Measurements from ENCODE around the gene LMTK2. TPM values are rescaled to one million over a fixed set of nuclear protein-coding genes. Genes with fewer than 3 reads are reported as not detected.

Gene LMTK2
- total RNA-seq, 1 donor from 2014 or later = 12.7 TPM

DNA sequence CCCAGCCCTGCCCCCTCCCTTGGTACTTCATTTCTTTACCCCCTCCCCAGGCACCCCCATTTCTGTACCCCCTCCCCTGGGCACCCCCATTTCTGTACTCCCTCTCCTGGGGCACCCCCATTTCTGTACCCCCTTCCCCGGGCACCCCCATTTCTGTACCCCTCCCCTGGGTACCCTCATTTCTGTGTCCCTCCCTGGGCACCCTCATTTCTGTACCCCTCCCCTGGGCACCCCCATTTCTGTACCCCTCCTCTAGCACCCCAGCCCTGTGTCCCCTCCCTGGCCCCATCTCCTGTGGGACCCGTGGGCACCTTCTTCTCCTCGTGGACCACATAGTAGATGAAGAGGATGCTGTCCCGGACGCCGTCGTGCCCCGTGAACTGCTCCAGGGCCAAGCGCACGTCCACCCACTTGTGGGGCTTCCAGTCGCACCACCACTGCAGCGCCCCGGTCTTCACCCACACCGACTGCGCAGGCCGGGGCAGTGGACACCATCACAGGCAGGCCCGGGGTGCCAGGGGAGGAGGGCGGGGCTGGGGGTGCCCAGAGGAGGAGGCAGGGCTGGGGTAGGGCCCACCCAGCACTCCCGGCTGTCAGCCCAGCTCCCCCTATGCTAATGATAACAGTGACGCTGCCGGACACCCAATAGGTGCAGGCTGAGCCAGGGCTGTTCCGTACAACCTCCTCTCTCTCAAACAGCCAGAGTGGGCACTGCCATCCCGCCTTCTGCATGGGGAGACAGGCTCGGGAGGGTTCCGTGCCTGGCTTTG, 125.0 kb downstream of the LMTK2 start:
- ATAC-seq = no peak
- DNase-seq (ENCODE audit: low spot score) = no peak

DNA sequence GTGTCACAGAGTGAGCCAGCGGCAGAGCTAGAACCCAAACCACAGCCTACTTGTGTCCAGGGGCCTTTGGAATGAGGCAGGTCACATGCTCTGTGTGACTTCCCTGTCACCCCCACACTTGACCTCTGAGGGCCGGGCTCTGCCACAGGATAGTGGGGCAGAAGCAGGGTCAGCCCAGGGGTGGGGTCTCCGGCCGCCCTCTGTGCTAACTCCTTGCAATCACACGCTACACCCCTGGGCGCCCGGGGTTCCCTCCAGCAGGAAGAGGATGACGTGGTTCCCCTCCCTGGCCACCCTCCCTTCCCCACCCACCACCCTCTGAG, 125.6 kb downstream of the LMTK2 start:
- DNase-seq (ENCODE audit: low spot score) = no peak
- no peak for ATAC-seq

DNA sequence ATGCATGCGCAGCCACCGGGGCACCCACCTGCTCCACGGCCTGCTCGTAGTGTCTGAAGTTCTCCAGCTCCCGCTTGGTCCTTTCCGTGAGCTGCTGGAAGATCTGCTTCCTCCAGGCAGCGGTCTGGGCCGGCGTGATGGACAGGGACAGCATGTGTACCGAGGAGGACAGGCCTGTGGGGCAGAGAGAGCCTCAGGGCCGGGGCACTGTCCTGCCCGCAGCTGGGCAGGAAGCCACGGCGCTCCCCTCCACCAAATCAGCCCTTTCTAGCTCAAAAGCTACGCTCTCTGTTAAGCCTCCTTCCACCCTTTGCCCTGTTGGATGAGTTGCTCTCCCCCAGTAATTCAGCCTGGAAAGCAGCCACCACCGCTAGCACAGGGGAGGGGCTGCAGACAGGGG, 126.1 kb downstream of the LMTK2 start:
- DNase-seq (ENCODE audit: low spot score) = no peak
- ATAC-seq = no peak

DNA sequence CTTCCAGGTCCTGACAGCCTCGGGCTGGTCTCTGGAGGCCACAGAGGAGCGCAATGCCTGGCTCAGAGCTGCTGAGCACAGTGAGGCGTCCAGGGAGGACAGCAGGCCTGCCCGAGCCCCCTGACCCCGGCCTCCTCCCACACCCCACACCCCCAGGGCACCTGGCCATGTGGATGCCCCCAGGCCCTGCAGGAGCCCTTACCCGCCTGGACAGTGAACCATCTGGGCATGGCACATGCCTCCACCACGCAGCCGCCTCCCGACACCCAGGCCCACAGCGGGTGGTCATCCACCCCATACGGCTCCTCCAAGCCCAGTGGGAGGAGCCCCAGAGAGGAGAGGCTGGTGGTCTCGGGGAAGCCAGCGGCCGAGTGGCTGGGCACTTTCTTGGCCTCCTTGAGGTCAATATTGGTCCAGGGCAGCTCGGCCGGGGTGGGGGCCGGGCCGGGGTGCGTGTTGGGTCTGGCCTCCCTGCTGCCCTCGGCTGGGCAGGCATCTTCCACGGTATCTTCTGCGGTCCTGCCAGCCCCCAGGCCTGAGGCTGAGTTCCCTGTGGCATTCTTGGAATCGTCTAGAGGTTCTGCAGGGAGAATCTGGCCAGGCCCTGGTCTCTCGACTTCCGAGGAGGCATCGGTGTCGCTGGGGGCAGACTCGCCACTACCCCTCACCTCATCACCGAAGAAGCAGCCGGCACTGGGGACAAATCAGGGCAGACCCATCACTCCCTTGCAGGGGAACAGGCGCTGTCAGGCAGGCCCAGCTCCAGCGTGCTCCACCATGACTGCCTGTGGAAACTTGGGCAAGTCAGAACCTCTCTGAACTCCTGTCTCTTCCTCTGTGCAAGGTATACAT, 126.8 kb downstream of the LMTK2 start:
- no peak for ATAC-seq
- DNase-seq (ENCODE audit: low spot score) = no peak

DNA sequence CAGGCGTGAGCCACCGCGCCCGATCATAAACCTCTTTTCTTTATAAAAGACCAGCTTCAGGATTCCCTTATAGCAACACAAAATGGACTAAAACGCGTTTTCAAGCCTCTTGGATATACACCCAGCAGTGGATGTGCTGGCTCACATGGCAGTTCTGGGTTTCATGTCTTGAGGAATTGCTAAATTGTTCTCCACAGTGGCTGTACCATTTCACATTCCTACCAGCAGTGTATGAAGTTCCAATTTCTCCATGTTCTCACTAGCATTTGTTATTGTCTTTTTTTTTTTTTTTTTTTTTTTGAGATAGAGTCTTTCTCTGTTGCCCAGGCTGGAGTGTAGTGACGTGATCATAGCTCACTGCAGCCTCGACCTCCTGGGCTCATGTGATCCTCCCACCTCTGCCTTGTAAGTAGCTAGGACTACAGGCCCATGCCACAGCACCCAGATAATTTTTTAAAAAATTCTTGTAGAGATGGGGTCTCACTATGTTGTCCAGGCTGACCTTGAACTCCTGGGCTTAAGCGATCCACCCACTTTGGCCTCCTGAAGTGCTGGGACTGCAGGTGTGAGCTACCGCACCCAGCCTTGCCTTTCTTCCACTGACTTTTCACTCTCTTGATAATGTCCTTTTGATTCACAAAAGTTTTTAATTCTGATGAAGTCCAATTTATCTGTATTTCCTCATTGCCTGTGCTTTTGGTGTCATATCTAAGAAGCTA, 127.9 kb downstream of the LMTK2 start:
- DNase-seq (ENCODE audit: low spot score) (no peak), ATAC-seq (no peak)

DNA sequence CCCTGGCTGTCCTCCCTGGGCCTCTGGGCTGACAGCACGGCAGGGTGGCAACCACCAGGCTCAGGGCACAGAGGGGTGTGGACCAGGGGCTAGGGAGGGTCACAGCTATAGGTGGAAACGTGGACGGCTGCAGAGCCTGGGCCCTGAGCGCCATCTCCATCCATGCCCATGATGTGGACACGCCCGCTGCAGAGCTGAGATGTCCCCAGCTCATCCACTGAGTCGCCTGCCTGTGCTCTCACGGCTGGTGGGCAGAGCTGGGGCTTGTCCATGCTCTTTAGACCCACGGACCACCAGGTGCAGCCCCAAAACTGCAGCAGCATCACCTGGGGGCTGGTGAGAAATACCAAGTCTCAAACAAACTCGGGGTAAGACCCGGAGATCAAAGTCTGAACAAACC, 129.2 kb downstream of the LMTK2 start:
- no peak for ATAC-seq
- no peak for DNase-seq (ENCODE audit: low spot score)

DNA sequence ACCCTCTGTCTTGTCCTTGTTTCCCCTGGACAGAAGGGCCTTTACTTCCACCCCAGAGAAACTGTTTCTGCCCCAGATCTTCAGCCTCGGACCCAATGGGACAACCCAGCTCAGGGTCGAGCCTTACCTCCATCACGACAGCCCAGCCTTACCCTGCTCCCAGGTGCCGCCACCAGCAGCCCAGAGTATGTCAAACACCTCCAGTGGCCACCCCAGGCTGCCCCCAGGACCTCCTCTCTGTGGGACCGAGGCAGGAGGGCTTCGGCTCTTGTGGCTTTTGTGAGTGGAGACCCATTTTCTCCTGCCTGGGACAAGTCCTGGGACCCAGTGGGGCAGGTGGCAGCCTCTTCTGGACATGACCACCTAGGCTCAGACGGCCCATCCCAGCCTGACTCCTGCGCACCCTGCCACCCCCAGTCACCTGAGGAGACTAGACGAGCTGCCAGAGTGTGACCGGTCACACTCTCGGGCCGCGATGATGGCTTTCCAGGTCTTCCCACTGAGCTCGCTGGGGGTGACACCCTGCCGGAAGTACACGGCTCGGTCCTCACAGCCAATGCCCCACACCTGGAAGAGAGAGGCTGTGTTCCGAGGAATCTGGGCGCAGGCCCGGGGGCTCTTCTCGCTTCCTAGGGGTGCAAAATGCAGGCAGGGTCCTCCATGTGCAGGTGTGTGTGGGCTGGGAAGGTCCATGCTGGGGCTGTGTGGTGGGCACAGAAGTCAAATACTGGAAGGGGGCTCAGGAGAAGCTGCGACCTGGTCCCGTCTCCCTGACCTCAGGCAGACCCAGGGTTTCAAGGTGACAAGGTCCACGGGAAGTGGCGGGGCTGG, 129.9 kb downstream of the LMTK2 start:
- ATAC-seq (no peak), DNase-seq (ENCODE audit: low spot score) (no peak)

DNA sequence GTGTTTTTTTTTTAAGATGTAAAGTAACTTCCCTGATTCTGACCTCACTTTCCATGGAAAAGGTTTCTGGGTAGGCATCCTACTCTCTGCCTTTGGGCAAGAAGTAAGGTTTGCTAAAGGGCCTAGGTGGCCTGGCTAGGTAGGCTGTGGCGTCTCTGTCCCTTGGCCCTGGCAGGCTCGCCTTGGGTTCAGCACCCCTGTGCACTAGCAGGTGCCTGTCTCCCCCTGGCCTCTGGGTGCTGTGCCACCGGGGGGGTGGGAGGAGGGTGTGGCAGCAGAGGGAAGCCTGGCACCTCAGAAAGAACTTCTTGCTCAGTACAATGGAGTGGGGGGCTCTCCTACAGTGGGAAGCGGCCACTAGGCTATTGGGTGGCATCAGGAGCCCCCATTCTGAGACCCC, 131.4 kb downstream of the LMTK2 start:
- no peak for ATAC-seq

DNA sequence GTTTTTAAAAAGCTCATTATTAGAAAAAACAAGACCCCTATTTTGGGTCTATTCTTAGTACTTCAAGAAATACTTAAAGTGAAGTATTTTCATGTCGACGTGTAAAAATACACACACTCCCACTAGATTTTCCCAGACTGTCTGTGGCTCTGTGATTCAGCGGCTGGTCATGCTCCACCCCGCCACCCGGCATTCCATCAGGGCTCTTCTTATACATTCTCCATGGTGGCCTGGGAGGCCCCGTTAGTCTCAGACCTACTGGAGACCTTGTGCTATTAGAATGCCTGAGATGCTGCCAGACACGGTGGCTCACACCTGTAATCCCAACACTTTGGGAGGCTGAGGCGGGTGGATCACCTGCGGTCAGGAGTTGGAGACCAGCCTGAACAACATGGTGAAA, 132.3 kb downstream of the LMTK2 start:
- no peak for ATAC-seq
- no peak for DNase-seq (ENCODE audit: low spot score)

More for the DNA sequence above, 131.4 kb downstream of the LMTK2 start:
- DNase-seq (ENCODE audit: low spot score) = no peak

DNA sequence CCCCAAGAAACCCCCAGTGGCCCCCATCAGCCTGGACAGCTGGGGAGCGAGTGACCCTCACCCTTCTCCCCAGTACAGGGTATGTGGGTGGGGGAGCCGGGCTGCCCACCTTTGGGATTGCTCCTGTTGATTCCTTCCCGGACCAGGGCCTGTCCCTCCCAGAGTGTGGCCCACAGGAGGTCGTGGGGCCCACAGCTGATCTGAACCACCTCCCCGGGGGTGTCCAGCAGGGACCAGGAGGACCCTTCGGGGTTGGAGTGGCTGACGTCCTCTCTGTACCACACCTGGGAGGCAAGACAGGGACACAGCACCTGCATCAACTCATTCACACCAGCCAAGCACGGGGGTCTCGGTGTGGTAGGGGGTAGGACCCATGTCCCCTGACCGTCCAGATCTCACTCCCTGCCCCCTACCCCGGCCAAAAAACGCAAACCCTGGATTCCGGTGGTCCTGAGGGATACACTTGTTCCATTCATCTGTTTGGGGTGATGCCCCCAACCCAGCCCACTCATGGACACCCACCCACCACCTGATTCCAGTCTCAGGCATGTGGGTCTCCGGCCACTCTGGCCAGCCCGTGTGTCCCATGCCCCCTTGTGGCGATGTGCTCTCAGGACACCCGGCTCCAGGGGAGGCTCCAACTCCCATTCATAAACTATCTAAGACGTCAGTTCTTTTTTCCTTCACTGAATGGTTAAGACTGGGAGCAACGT, 134.5 kb downstream of the LMTK2 start:
- DNase-seq (ENCODE audit: low spot score) = no peak
- ATAC-seq = peak; percentile 81

DNA sequence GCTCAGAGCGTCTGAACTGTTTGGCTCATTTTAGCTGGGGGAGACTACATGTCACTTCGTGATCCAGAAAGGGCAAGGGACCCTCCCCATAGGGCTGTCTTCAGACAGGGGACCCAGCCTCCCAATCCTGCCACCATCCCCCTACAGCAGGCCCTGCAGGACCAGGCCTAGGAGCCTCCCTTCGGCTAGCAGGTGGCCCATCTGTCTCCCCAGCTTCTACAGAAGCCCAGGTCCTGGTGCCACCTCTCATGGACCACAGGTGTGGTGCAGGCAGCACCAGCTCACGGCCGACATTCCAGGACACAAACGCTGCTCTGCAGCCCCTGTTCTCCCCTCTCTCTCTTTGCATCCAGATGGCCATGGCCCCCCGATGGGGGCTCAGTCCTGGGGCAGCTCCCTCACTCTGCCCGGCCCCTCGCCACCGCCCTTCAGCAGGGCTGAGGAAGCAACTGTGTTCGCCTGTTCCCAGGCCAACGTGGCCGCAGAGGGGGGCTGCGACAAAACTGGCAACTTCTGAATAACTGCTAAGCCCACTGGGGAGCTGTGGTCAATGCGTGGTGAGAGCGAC, 135.1 kb downstream of the LMTK2 start:
- DNase-seq (ENCODE audit: low spot score) = no peak
- ATAC-seq = peak; percentile 5

DNA sequence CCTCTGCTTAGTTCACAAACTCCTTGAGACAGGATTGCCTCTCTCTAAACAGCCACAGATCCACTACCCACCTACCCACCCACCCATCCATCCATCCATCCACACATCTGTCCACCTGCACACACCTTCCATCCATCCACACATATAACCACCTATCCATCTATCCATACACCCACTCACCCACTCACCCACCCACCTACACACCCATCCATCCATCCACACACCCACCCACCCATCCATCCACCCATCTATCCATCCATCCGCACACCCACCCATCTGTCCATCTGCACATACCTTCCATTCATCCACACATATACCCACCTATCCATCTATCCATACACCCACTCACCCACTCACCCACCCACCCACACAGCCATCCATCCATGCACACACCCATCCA, 135.7 kb downstream of the LMTK2 start:
- no peak for DNase-seq (ENCODE audit: low spot score)
- ATAC-seq = no peak

DNA sequence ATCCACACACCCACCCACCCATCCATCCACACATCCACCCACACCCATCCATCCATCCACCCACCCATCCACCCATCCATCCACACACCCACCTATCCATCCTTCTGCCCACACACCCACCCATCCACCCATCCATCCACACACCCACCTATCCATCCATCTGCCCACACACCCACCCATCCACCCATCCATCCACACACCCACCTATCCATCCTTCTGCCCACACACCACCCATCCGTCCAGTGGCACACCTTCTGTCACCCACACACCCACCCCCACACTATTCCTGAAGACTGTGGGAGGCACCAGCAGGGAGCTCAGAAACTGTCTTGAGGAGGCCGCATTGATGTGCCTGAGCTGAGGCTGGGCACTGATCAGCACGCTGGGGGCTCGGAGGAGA, 136.3 kb downstream of the LMTK2 start:
- no peak for ATAC-seq
- no peak for DNase-seq (ENCODE audit: low spot score)

DNA sequence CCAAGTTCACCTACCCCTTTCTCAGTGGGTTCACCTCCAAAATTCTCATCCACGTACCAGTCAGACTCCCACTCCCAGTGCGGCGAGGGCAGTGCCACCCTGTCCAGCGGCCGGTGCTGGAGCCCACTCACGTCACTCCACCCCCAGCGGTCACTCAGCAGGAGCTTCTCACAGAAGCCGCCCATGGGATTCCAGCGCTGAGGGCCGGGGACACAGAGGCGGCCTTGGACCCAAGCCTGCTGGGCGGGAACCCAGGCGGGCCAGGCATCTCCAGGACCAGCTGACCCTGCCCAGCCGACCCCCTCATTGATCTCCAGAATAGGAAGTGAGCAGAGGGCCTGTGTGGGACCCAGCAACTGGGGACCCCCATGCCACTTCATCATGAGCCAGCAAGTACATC, 138.2 kb downstream of the LMTK2 start:
- DNase-seq (ENCODE audit: low spot score) = no peak
- ATAC-seq = no peak

DNA sequence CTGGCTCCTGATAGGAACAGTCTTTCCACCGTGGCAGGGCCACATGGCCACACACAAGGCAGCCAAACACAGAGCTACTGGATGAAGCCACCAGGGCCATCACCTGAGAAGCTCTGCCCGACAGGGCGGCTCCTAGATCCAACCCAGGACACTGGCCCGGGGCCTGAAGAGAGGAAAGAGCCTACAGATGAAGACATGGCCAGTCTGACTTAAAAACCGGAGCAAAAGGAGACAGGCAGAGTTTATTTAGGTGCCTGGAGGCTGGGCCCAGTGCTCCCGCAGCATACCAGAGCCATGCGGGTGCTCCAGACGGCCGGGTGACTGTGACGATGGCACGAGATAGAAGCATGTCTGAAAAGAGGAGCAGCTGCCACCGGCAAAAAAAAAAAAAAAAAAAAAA, 141.5 kb downstream of the LMTK2 start:
- ATAC-seq (no peak), DNase-seq (ENCODE audit: low spot score) (no peak)

DNA sequence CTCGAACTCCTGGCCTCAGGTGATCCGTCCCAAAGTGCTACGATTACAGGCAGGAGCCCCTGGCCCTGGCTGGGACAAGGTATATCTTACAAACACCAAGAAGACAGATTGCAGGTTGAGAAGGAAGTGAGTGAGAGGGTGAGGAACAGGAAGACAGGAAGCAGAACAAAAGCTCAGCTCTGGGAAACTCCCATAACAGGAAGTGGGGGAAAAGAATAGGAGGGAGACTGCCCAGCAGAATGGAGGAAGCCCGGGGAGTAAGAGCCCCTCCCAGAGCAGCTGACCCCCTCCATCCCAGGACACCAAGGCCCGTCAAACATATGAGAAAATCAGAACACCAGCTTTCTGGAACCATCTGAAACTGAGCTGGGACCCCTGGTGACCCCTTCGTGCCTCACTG, 142.4 kb downstream of the LMTK2 start:
- no peak for ATAC-seq
- no peak for DNase-seq (ENCODE audit: low spot score)

DNA sequence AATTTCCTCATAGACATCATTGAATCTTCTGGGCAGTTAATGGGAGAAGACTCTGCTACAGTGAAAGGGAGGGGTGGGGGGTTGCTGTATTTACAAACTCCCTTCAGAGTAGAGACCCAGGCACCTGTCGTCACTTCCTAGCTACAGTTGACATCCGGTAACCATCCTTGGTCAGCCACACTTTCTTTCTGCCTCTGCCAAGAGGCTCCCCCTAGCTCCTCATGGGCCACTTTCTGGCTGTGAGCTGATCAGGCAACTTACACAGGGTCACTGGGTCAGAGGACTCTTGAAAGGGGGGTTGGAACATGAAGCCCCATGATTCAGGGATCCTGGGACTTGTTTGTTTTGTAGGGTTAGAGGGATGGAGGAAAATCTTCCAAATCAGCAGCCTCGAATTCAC, 144.1 kb downstream of the LMTK2 start:
- DNase-seq (ENCODE audit: low spot score) = no peak
- ATAC-seq = no peak

DNA sequence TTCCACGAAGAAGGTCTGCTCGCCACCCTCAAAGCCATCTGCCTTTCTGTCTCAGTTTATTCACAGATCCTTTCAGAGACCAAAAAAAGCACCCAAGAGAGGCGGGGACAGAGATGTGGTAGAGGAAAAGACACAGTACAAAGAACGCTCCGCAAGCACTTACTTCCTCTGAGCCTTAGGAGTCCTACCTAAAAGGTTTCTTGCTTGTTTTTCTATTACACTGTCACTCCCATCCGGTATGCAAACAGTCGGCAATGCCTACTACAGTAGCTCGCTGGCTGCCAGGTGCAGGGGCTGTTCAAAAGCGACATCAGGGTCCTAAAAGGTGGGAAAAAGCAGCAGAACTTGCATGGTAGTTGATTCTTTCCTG, 144.6 kb downstream of the LMTK2 start:
- ATAC-seq (no peak), DNase-seq (ENCODE audit: low spot score) (no peak)

DNA sequence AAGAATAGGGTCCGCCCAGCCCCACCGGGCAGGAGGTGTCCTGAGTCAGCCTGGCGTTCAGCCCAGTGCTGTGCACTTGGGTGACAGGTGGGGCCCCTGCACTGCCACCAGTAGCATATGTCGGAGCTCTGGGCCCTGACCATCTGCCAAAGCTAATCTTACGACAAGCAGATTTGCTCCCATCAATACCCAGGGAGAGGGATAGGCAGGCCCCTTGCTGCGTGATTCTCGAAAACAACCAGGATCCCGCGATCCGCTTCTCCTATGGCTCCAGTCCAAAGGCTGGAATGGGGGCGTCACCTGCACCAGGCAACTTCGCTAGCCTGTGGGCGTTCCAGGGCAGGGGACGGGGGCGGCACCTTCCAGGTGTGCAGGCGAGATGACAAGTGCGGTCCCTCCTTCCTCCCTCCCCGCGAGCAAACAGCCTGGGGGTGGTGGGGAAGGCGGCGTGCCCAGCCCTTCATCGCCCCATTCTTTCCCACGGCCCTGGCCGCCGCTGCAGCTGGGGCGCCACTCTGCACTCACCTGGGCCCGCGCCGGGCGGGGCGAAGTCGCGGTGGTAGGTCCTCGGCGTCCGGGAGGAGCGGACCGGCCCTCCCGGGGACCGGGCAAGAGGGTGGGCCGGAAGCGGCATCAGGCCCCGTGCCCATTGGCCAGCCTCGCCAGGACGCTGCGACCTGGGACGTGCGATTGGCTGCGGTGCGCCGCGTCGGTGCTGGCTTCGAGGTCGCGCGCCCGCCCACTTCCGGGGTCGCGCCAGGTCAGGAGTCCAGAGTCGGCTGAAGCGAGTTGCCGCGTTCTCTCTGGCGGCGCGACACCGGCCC, 145.2 kb downstream of the LMTK2 start, which contains the start of gene TECPR1:
TECPR1 (minus strand) TSS at position 632 of the 824 bp plus-strand sequence. CDS start 6,086 bp downstream, outside the sequence.
- peak; percentile 99 for DNase-seq (ENCODE audit: low spot score)
- peak; percentile 97 for ATAC-seq
